ENCODE results near the gene NAALADL2.

GRCh38 chr3:175288621-175289020 is 429.5 kb downstream of the NAALADL2 start:
- TF ChIP-seq, protein P1, sequence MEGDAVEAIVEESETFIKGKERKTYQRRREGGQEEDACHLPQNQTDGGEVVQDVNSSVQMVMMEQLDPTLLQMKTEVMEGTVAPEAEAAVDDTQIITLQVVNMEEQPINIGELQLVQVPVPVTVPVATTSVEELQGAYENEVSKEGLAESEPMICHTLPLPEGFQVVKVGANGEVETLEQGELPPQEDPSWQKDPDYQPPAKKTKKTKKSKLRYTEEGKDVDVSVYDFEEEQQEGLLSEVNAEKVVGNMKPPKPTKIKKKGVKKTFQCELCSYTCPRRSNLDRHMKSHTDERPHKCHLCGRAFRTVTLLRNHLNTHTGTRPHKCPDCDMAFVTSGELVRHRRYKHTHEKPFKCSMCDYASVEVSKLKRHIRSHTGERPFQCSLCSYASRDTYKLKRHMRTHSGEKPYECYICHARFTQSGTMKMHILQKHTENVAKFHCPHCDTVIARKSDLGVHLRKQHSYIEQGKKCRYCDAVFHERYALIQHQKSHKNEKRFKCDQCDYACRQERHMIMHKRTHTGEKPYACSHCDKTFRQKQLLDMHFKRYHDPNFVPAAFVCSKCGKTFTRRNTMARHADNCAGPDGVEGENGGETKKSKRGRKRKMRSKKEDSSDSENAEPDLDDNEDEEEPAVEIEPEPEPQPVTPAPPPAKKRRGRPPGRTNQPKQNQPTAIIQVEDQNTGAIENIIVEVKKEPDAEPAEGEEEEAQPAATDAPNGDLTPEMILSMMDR (IDR thresholded peaks at IDR 0.05; ENCODE audit: low read depth, low read length, missing input control) = no peak
- no peak for TF ChIP-seq YY1 (IDR thresholded peaks at IDR 0.05)
- TF ChIP-seq RAD21 (IDR thresholded peaks at IDR 0.05) = no peak
- no peak for TF ChIP-seq MAX (IDR thresholded peaks at IDR 0.05)
- no peak for TF ChIP-seq GABPA (IDR thresholded peaks at IDR 0.05 in 1 of 2, conservative IDR thresholded peaks at IDR 0.05 in 1 of 2)
- TF ChIP-seq, protein P2, sequence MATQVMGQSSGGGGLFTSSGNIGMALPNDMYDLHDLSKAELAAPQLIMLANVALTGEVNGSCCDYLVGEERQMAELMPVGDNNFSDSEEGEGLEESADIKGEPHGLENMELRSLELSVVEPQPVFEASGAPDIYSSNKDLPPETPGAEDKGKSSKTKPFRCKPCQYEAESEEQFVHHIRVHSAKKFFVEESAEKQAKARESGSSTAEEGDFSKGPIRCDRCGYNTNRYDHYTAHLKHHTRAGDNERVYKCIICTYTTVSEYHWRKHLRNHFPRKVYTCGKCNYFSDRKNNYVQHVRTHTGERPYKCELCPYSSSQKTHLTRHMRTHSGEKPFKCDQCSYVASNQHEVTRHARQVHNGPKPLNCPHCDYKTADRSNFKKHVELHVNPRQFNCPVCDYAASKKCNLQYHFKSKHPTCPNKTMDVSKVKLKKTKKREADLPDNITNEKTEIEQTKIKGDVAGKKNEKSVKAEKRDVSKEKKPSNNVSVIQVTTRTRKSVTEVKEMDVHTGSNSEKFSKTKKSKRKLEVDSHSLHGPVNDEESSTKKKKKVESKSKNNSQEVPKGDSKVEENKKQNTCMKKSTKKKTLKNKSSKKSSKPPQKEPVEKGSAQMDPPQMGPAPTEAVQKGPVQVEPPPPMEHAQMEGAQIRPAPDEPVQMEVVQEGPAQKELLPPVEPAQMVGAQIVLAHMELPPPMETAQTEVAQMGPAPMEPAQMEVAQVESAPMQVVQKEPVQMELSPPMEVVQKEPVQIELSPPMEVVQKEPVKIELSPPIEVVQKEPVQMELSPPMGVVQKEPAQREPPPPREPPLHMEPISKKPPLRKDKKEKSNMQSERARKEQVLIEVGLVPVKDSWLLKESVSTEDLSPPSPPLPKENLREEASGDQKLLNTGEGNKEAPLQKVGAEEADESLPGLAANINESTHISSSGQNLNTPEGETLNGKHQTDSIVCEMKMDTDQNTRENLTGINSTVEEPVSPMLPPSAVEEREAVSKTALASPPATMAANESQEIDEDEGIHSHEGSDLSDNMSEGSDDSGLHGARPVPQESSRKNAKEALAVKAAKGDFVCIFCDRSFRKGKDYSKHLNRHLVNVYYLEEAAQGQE (IDR thresholded peaks at IDR 0.05) = no peak
- no peak for TF ChIP-seq JUND (IDR thresholded peaks at IDR 0.05)
- no peak for TF ChIP-seq TAF1 (conservative IDR thresholded peaks at IDR 0.05)
- no peak for TF ChIP-seq SP1 (IDR thresholded peaks at IDR 0.05)
- no peak for TF ChIP-seq ZBTB33 (IDR thresholded peaks at IDR 0.05)
- no peak for TF ChIP-seq FOXA1 (IDR thresholded peaks at IDR 0.05)
- no peak for TF ChIP-seq ATF3 (IDR thresholded peaks at IDR 0.05)

Data from liver (tissue), 3 donors.